Lower lobe of right lung (tissue), 2 donors: Measurements from ENCODE around the gene FAM184B. TPM values are rescaled to one million over a fixed set of nuclear protein-coding genes. Genes with fewer than 3 reads are reported as not detected.
"Not testable (repeated sequence)": the region's sequence is repeated elsewhere in the genome, so short reads cannot be mapped to it uniquely, and the experiment has no call there.

Experiments used
- ATAC-seq, 2 donors: fragments of 200-7000 bp; cut with Tn5 transposase; one replicate each; pipeline ENCODE4 v1.9.1; 2020 to 2022; ENCODE audit warnings: mild to moderate bottlenecking in 2 of 2, moderate library complexity in 2 of 2
- DNase-seq: peaks from one replicate; pipeline ENCODE4 v3.0.0-alpha.2; 2020
- H3K27ac ChIP-seq: fragments of 200-600 bp; one replicate; pipeline ENCODE4 v1.8.0; 2022
- H3K27me3 ChIP-seq: fragments of 200-600 bp; one replicate; pipeline ENCODE4 v1.8.0; 2022; ENCODE audit warnings: low read depth
- H3K36me3 ChIP-seq: fragments of 200-600 bp; one replicate; pipeline ENCODE4 v1.8.0; 2022; ENCODE audit warnings: mild to moderate bottlenecking
- H3K4me1 ChIP-seq: fragments of 200-600 bp; one replicate; pipeline ENCODE4 v1.8.0; 2022
- H3K4me3 ChIP-seq: fragments of 200-600 bp; one replicate; pipeline ENCODE4 v1.8.0; 2022; ENCODE audit warnings: mild to moderate bottlenecking
- H3K9me3 ChIP-seq: fragments of 200-600 bp; one replicate; pipeline ENCODE4 v1.8.0; 2022
- intact Hi-C: fragments of 100-400 bp; cut with DNase I; formaldehyde crosslinking; loops from one replicate; pipeline ENCODE4 v1.11.0; 2022
- total RNA-seq: library from RNA; stranded (reverse); fragmentation: NEBNext Ultra II Directional; extraction: Animal tissue kit (Norgen Biotek cat#: 25700); gene quantifications from one replicate; pipeline ENCODE4 v1.2.1, GENCODE V29; 2021
- TF ChIP-seq, protein P1 (sequence below): fragments of 200-600 bp; IDR thresholded peaks from one replicate; pipeline ENCODE4 v1.8.0; 2022; ENCODE audit warnings: antibody characterized with exemption, mild to moderate bottlenecking
- donor health status: DM: no; HTN: yes; CAD: no; lungs with severe emphysema.

Gene FAM184B
- total RNA-seq, 1 donor from 2014 or later, result 0.24 TPM

DNA sequence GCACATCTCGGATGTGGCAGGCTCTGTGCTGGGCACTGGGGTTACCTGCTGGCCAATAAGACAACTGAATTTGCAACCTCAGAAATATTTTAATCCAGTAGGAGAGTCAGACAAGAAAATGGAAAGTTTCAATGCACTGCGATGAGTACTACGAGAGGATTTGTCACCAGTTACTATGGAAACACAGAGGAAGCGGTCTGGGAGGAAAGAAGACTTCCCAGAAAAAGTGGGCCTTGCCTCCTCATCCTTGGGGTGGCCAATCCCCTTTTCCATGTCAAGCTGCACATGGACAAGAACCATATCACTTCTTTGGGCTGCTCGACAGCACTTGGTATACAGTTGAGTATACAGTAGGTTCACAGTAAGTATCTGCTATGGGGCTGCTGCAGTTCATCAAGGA, 67.6 kb downstream of the FAM184B start:
- intact Hi-C loops, result no loop called here
- Histone ChIP-seq H3K4me1 (no peaks in the 10 kb centered on the region), H3K4me3 (no peak overlapping the region), H3K36me3 (no peaks in the 10 kb centered on the region), H3K27me3 (no peaks in the 10 kb centered on the region), H3K27ac (no peak overlapping the region), H3K9me3 (no peaks in the 10 kb centered on the region)
- no peak for ATAC-seq
- TF ChIP-seq, protein P1, sequence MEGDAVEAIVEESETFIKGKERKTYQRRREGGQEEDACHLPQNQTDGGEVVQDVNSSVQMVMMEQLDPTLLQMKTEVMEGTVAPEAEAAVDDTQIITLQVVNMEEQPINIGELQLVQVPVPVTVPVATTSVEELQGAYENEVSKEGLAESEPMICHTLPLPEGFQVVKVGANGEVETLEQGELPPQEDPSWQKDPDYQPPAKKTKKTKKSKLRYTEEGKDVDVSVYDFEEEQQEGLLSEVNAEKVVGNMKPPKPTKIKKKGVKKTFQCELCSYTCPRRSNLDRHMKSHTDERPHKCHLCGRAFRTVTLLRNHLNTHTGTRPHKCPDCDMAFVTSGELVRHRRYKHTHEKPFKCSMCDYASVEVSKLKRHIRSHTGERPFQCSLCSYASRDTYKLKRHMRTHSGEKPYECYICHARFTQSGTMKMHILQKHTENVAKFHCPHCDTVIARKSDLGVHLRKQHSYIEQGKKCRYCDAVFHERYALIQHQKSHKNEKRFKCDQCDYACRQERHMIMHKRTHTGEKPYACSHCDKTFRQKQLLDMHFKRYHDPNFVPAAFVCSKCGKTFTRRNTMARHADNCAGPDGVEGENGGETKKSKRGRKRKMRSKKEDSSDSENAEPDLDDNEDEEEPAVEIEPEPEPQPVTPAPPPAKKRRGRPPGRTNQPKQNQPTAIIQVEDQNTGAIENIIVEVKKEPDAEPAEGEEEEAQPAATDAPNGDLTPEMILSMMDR, result no peak
- no peak for DNase-seq

DNA sequence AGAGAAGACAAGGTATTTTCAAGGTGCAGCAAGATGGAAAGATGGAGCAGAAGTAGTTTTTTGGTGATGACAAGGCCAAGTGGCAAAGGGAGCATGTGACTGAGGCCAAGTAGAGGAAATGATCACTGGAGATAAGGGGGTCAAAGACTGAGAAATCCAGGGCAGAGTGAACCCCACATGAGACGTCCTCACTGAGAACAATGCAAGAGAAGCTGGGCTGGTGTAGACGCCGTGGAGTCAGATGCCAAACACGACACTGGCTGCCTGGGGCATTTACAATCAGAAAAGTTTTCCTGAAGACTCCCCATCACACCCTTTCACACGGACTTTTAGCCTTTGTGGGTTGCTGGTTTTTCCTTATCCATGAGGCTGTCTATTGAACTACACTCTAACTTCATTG, 69.3 kb downstream of the FAM184B start:
- no peaks in the 10 kb centered on the region for H3K36me3 ChIP-seq
- H3K4me1 ChIP-seq, result no peaks in the 10 kb centered on the region
- no peak overlapping the region for H3K27ac ChIP-seq
- H3K27me3 ChIP-seq, result no peaks in the 10 kb centered on the region
- no peaks in the 10 kb centered on the region for H3K9me3 ChIP-seq
- no peak for DNase-seq
- no peak overlapping the region for H3K4me3 ChIP-seq
- no peak for ATAC-seq
- intact Hi-C loops, result no loop called here
- TF ChIP-seq, protein P1, result no peak

DNA sequence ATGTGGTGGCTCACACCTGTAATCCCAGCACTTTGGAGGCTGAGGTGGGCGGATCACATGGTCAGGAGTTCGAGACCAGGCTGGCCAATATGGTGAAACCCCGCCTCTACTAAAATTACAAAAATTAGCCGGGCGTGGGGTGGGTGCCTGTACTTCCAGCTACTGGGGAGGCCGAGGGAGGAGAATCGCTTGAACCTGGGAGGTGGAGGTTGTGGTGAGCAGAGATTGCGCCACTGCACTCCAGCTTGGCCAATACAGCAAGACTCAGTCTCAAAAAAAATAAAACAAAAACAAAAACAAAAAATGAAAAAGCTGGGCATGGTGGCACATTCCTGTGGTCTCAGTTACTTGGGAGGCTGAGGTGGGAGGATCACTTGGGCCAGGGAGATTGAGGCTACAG, 70.2 kb downstream of the FAM184B start:
- H3K9me3 ChIP-seq, H3K4me1 ChIP-seq, DNase-seq, intact Hi-C loops, ATAC-seq, H3K36me3 ChIP-seq, H3K27ac ChIP-seq, H3K4me3 ChIP-seq, H3K27me3 ChIP-seq: not testable (repeated sequence)

DNA sequence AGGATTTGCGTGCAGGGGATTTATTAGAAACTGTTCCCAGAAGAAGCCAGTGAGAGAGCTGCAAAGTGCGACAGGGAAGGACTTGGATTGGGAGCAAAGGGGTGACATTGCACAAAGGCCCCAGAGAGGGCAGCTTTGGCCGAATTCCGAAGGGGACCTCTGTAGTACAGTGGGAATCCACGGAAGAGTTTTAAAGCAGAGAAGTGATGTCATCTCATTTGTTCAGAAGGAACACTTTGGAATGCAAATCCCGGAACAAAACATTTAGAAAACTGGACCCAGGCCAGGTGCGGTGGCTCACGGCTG, 71.7 kb downstream of the FAM184B start:
- Histone ChIP-seq H3K9me3 (no peaks in the 10 kb centered on the region), H3K4me1 (no peaks in the 10 kb centered on the region), H3K36me3 (no peaks in the 10 kb centered on the region), H3K27ac (no peak overlapping the region), H3K27me3 (no peaks in the 10 kb centered on the region), H3K4me3 (no peak overlapping the region)
- TF ChIP-seq, protein P1, result no peak
- intact Hi-C loops, result no loop called here
- no peak for DNase-seq
- ATAC-seq, result no peak

DNA sequence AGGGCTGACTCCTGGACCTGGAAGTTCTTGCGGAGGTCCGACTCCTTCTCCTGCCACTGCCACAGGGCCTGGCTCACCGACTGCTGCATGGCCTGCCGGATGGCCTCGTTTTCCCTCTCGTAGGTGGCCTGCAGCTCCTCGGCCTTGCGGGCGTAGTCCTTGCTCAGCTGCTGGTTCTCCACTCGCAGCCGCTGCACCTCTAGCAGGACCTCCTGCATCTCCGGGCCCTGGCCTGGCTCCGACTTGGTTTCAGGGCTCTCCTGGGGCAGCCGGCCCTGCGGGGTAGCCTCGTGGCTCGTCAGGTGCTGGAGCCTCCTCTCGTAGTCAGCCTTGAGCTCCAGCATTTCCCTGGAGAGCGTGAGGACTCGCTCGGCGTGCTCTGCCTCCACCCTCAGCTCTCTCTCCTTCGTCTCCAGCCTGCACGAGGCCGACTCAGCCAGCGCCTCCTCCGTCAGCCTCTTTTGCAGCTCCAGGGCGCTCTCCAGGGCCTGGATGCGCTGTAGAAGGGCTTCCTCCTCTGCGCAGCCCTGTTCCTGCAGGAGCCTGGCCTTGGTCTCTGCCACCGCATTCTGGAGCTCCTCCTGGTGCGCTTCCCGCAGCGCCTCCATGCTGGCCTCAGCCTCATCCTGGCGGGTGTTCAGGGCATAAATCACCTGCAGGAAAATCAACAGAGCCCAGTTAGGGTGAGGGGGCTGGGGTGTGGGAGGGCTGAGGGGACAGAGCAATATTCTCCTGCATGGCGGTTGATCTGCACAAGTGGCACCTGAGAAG, 72.2 kb downstream of the FAM184B start:
- ATAC-seq (no peak), DNase-seq (no peak)
- Histone ChIP-seq H3K4me3 (no peak overlapping the region), H3K36me3 (no peaks in the 10 kb centered on the region), H3K4me1 (no peaks in the 10 kb centered on the region), H3K9me3 (no peaks in the 10 kb centered on the region), H3K27me3 (no peaks in the 10 kb centered on the region), H3K27ac (no peak overlapping the region)
- intact Hi-C loops, result no loop called here
- TF ChIP-seq, protein P1, result no peak

DNA sequence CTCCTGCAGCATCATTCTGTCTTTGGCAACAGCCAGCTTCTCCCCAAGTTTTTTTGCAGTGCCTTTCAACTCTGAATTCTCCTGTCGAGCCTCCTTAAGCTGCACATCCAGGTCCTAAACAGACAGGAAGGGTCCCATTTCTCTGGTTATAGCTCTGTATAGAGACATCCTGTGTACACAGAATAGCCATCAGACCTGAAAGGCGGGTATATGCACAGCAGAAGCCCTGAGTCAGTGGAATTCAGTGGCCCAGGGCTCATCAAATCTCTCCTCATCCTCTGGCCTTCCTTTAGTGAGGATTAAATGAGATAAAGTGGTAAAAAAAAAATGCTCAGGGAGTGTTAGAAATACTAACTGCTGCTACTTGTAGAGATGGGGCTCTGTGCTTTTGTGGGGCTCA, 73.8 kb downstream of the FAM184B start:
- Histone ChIP-seq H3K4me1 (no peaks in the 10 kb centered on the region), H3K27me3 (no peaks in the 10 kb centered on the region), H3K27ac (no peak overlapping the region), H3K4me3 (no peak overlapping the region), H3K9me3 (no peaks in the 10 kb centered on the region), H3K36me3 (no peaks in the 10 kb centered on the region)
- TF ChIP-seq, protein P1, result no peak
- intact Hi-C loops, result no loop called here
- no peak for ATAC-seq
- DNase-seq, result no peak
